HepG2 (cell line): ENCODE measurements around the gene MIDN. TPM values are rescaled to one million over a fixed set of nuclear protein-coding genes. Genes with fewer than 3 reads are reported as not detected.

Source experiments
- ASH2L ChIP-seq: fragments of 300-600, 200-600 bp; sonication (generic); IDR thresholded peaks from 2 replicates; pipeline ENCODE4 v1.7.0; 2017; ENCODE audit warnings: low read depth, mild to moderate bottlenecking, moderate library complexity, mixed read lengths, low read length; ENCODE audit not compliant: insufficient read length
- BATF2 ChIP-seq: sonication (generic); formaldehyde crosslinking; IDR thresholded peaks from 2 replicates; pipeline ENCODE4 v1.8.0; 2022; ENCODE audit warnings: mild to moderate bottlenecking, missing genetic modification reagents, moderate library complexity
- GMEB2 ChIP-seq: IDR thresholded peaks from 2 replicates; pipeline ENCODE4 v1.6.1; 2016; ENCODE audit warnings: missing biosample characterization, missing genetic modification reagents, low read depth
- HNF4G ChIP-seq, 2 experiments: sonication (generic) in 1 of 2; formaldehyde crosslinking in 1 of 2; IDR thresholded peaks; 2 replicates each; pipeline versions ENCODE4 v1.4.0 to v1.6.1; 2011 to 2020; ENCODE audit warnings: borderline replicate concordance in 2 of 2, low read depth in 2 of 2, mild to moderate bottlenecking in 2 of 2, low read length in 1 of 2, missing genetic modification reagents in 1 of 2, moderate library complexity in 1 of 2
- NAIF1 ChIP-seq: sonication (generic); formaldehyde crosslinking; IDR thresholded peaks from 2 replicates; pipeline ENCODE4 v1.5.0; 2020; ENCODE audit warnings: mild to moderate bottlenecking, missing genetic modification reagents, borderline replicate concordance
- NR2F1 ChIP-seq, 2 experiments: fragments of 450-650 bp in 1 of 2; formaldehyde crosslinking in 1 of 2; IDR thresholded peaks; 2 replicates each; pipeline versions ENCODE4 v1.5.0 to v1.6.1; 2016 to 2020; ENCODE audit warnings: mild to moderate bottlenecking in 1 of 2, missing compliant biosample characterization in 1 of 2, missing genetic modification reagents in 1 of 2, moderate library complexity in 1 of 2
- PBX3 ChIP-seq: sonication (generic); formaldehyde crosslinking; IDR thresholded peaks from 2 replicates; pipeline ENCODE4 v1.8.1; 2023; ENCODE audit warnings: missing genetic modification reagents, inconsistent platforms, borderline replicate concordance
- PRMT3 ChIP-seq: sonication (generic); formaldehyde crosslinking; IDR thresholded peaks from 2 replicates; pipeline ENCODE4 v1.8.1; 2022; ENCODE audit warnings: low read depth, mild to moderate bottlenecking, moderate library complexity, missing genetic modification reagents, borderline replicate concordance
- SNAPC4 ChIP-seq: sonication (generic); formaldehyde crosslinking; IDR thresholded peaks from 2 replicates; pipeline ENCODE4 v1.4.0; 2020; ENCODE audit warnings: mild to moderate bottlenecking, missing genetic modification reagents
- ZBTB26 ChIP-seq: IDR thresholded peaks from 2 replicates; pipeline ENCODE4 v1.6.1; 2016; ENCODE audit warnings: missing compliant biosample characterization, missing genetic modification reagents, borderline replicate concordance
- ZBTB38 ChIP-seq: sonication (generic); formaldehyde crosslinking; IDR thresholded peaks from 2 replicates; pipeline ENCODE4 v1.5.1; 2020; ENCODE audit warnings: mild to moderate bottlenecking, missing genetic modification reagents
- ZNF224 ChIP-seq: sonication (generic); formaldehyde crosslinking; IDR thresholded peaks from 2 replicates; pipeline ENCODE4 v1.5.0; 2020; ENCODE audit warnings: mild to moderate bottlenecking, missing genetic modification reagents
- ZNF232 ChIP-seq: sonication (generic); formaldehyde crosslinking; IDR thresholded peaks from 2 replicates; pipeline ENCODE4 v1.4.0; 2020; ENCODE audit warnings: missing genetic modification reagents, borderline replicate concordance
- ZNF430 ChIP-seq: sonication (generic); formaldehyde crosslinking; IDR thresholded peaks from 2 replicates; pipeline ENCODE4 v1.9.0; 2021; ENCODE audit warnings: mild to moderate bottlenecking, missing genetic modification reagents
- ZNF543 ChIP-seq: sonication (generic); formaldehyde crosslinking; IDR thresholded peaks from 2 replicates; pipeline ENCODE4 v1.4.0; 2020; ENCODE audit warnings: mild to moderate bottlenecking, missing genetic modification reagents
- ZNF562 ChIP-seq: sonication (generic); formaldehyde crosslinking; IDR thresholded peaks from 2 replicates; pipeline ENCODE4 v1.8.0; 2022; ENCODE audit warnings: missing genetic modification reagents, borderline replicate concordance
- polyA plus RNA-seq, 8 experiments: library from polyadenylated mRNA; depleted of rRNA in 3 of 8; stranded (reverse) in 7 of 8; unstranded in 1 of 8; fragments of >200 nt; fragmentation: Illumina TruSeq in 4 of 8; extraction: Trizol in 4 of 8; gene quantifications; 2 replicates each; pipeline versions ENCODE4 v1.2.1 to v1.2.3, GENCODE V29; 2011 to 2016; ENCODE audit warnings: low read depth in 4 of 8, missing spikeins in 1 of 8, mixed read lengths in 1 of 8; ENCODE audit not compliant: insufficient read depth in 1 of 8
- total RNA-seq, 5 experiments: library from RNA; depleted of rRNA; stranded (reverse); fragments of >200 nt; fragmentation: Illumina TruSeq; extraction: Trizol; gene quantifications; 2 replicates each; pipeline ENCODE4 v1.2.3, GENCODE V29; 2016; ENCODE audit warnings: low read depth in 1 of 5

Gene MIDN
- total and polyA plus RNA-seq, 2 of the 13 experiments (the other 11 are each of a cell fraction or from before 2014, with no cell fraction given): 8.4 to 18.0 TPM

- TF ChIP-seq SNAPC4 (peak; percentile 71; the same call in 1 of the 2 replicates), ZNF224 (no peak), BATF2 (CRISPR knock-in tag) (no peak), PBX3 (CRISPR knock-in tag) (no peak), ZNF430 (CRISPR knock-in tag) (peak; percentile 94), ZNF232 (CRISPR knock-in tag) (peak; percentile 47; the same call in 1 of the 2 replicates), ASH2L (peak; percentile 91), NR2F1 (CRISPR knock-in tag; IDR thresholded peaks at IDR 0.05) (peak; percentile 95 to 99), PRMT3 (CRISPR knock-in tag) (no peak), GMEB2 (CRISPR knock-in tag) (no peak), NAIF1 (CRISPR knock-in tag) (peak; percentile 71; the same call in 1 of the 2 replicates), ZNF543 (CRISPR knock-in tag) (peak; percentile 68; the same call in 1 of the 2 replicates), ZBTB26 (CRISPR knock-in tag) (peak; percentile 76; the same call in 1 of the 2 replicates), ZNF562 (no peak), HNF4G (IDR thresholded peaks at IDR 0.05; ENCODE audit: borderline replicate concordance, low read depth, low read length) (peak; percentile 97), HNF4G (CRISPR knock-in tag; IDR thresholded peaks at IDR 0.05; ENCODE audit: borderline replicate concordance, low read depth) (peak; percentile 99), ZBTB38 (CRISPR knock-in tag) (no peak; the same call in 1 of the 2 replicates)
These were observed 3.5 kb upstream of the MIDN start (continued) for GRCh38 chr19:1244693-1245451.
